ENCODE results near the gene LIPI. TPM values are rescaled to one million over a fixed set of nuclear protein-coding genes. Genes with fewer than 3 reads are reported as not detected.
"Not testable (repeated sequence)": the region's sequence is repeated elsewhere in the genome, so short reads cannot be mapped to it uniquely, and the experiment has no call there.

The LIPI gene
- polyA plus RNA-seq, 4 donors, result 0.08 to 1.0 (median 0.50) TPM

GRCh38 chr21:14076143-14076806 lies 134.5 kb downstream of the LIPI start:
- no peak for DNase-seq (ENCODE audit: low read depth in 4 of 4, low spot score in 2 of 4)

GRCh38 chr21:14075346-14076142 lies 135.2 kb downstream of the LIPI start:
- DNase-seq (ENCODE audit: low read depth in 4 of 4, low spot score in 2 of 4), result no peak

- DNase-seq (ENCODE audit: low read depth in 4 of 4, low spot score in 2 of 4), result no peak
These were observed 136.6 kb downstream of the LIPI start for GRCh38 chr21:14074177-14074576.

GRCh38 chr21:14073615-14074014 lies 137.1 kb downstream of the LIPI start:
- no peak for DNase-seq (ENCODE audit: low read depth in 4 of 4, low spot score in 2 of 4)

- DNase-seq (ENCODE audit: low read depth in 4 of 4, low spot score in 2 of 4), result no peak
These were observed 137.8 kb downstream of the LIPI start for GRCh38 chr21:14072761-14073535.

GRCh38 chr21:14071902-14072734 lies 138.6 kb downstream of the LIPI start:
- DNase-seq (ENCODE audit: low read depth in 4 of 4, low spot score in 2 of 4), result no peak

GRCh38 chr21:14070968-14071367 lies 139.8 kb downstream of the LIPI start:
- no peak for DNase-seq (ENCODE audit: low read depth in 4 of 4, low spot score in 2 of 4)

- DNase-seq (ENCODE audit: low read depth in 4 of 4, low spot score in 2 of 4), result no peak
These were observed 140.5 kb downstream of the LIPI start for GRCh38 chr21:14070049-14070893.

GRCh38 chr21:14064296-14064645 lies 146.5 kb downstream of the LIPI start:
- DNase-seq (ENCODE audit: low read depth in 4 of 4, low spot score in 2 of 4), result no peak

- DNase-seq (ENCODE audit: low read depth in 4 of 4, low spot score in 2 of 4), result not testable (repeated sequence)
These were observed 147.0 kb downstream of the LIPI start for GRCh38 chr21:14063620-14064295.

GRCh38 chr21:14062684-14063083 lies 148.1 kb downstream of the LIPI start:
- DNase-seq (ENCODE audit: low read depth in 4 of 4, low spot score in 2 of 4), result not testable (repeated sequence)

- DNase-seq (ENCODE audit: low read depth in 4 of 4, low spot score in 2 of 4), result not testable (repeated sequence)
These were observed 148.9 kb downstream of the LIPI start for GRCh38 chr21:14061820-14062219.

GRCh38 chr21:14058995-14059627 lies 151.6 kb downstream of the LIPI start:
- DNase-seq (ENCODE audit: low read depth in 4 of 4, low spot score in 2 of 4), result not testable (repeated sequence)

Other genes starting within 250 kb of the LIPI start
- 1 to 10 TPM; 3.7 to 6.0 (median 4.3) TPM for gene RBM11, start 5.2 kb upstream of the LIPI start, polyA plus RNA-seq (ENCODE audit: insufficient read length in 4 of 4)
- 10 to 100 TPM; 45.1 to 56.6 (median 55.1) TPM for gene HSPA13, start 172.2 kb upstream of the LIPI start, polyA plus RNA-seq (ENCODE audit: insufficient read length in 4 of 4)